ENCODE measurements around the gene ABLIM2. TPM values are rescaled to one million over a fixed set of nuclear protein-coding genes. Genes with fewer than 3 reads are reported as not detected.

The ABLIM2 gene
- total and polyA plus RNA-seq, 2 of the 8 experiments (the other 6 are each of a cell fraction or from before 2014, with no cell fraction given), result 2.8 to 3.0 TPM

GRCh38 chr4:8022767-8023695, 135.6 kb downstream of the ABLIM2 start (continued):
- TF ChIP-seq SIRT6 (IDR thresholded peaks at IDR 0.05; ENCODE audit: low read length) (no peak), SP2 (IDR thresholded peaks at IDR 0.05; ENCODE audit: low read length) (no peak), TCF12 (IDR thresholded peaks at IDR 0.05; ENCODE audit: low read depth, low read length) (no peak), SP4 (IDR thresholded peaks at IDR 0.05; ENCODE audit: low read length) (no peak), RFX5 (IDR thresholded peaks at IDR 0.05; ENCODE audit: borderline replicate concordance, low read depth, low read length) (no peak)

All from H1 (cell line).